IPS-11a (cell line): ENCODE results near the gene OTUB2.

Experiments used
- H3K4me3 ChIP-seq: one replicate; pipeline ENCODE4 v1.5.1; 2013; ENCODE audit warnings: low read depth, low read length, control low read depth

OTUB2 gene

DNA sequence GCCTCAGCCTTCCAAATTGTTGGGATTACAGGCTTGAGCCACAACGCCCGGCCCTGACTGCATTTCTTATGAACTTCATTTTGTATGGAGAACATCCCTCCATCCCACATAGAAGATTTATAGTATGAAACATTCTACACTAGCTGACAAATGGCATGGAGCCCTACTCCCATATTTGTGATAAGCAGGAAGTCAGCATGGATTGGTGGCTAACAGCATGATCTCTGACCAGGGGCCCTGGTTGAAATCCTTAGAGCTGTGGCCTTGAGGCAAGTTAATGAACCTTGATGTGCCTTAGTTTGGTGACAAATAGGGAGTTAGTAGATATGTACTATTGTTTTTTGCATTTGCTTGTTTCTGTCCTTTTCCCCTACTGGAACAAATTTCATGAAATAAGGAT, 67.3 kb downstream of the OTUB2 start:
- no peak overlapping the region for H3K4me3 ChIP-seq

DNA sequence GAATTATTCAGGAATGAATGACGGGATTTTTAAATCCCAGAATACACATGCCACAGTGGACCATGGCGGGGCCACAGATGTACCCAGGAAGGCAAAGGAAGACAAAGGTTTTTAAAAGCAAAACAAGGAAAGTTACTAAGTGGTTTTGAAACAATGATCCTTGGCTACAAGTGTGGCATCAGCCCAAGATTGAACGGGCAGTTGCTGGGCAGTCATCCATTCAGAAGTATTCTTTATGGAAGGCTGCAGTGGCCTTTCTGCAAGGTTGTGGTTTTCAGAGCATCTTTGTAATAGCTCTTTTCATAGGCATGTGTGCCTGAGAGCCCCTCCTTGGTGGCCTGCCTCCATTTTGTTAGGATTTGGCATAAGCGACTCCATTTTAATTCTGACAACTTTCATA, 71.0 kb downstream of the OTUB2 start:
- H3K4me3 ChIP-seq = no peak overlapping the region
